22Rv1 (cell line): ENCODE results near the gene CC2D2B.

ENCODE experiments used
- H3K27ac ChIP-seq: fragments of 450-650 bp; 2 replicates; pipeline ENCODE4 v1.5.1; 2017
- ZFX ChIP-seq: fragments of 450-650 bp; IDR thresholded peaks from 2 replicates; pipeline ENCODE4 v1.6.1; 2017; ENCODE audit warnings: antibody characterized with exemption, borderline replicate concordance
- TF ChIP-seq, protein P1 (sequence below): fragments of 450-650 bp; IDR thresholded peaks from 2 replicates; pipeline ENCODE4 v1.5.1; 2017; ENCODE audit warnings: mild to moderate bottlenecking

The CC2D2B gene

GRCh38 chr10:95907456-95908253 lies at the start of gene CC2D2B:
Gene CC2D2B (plus strand): TSS chr10:95907975. CDS start chr10:95911324, 3,349 bp downstream.
- no peak for TF ChIP-seq ZFX
- TF ChIP-seq, protein P1, sequence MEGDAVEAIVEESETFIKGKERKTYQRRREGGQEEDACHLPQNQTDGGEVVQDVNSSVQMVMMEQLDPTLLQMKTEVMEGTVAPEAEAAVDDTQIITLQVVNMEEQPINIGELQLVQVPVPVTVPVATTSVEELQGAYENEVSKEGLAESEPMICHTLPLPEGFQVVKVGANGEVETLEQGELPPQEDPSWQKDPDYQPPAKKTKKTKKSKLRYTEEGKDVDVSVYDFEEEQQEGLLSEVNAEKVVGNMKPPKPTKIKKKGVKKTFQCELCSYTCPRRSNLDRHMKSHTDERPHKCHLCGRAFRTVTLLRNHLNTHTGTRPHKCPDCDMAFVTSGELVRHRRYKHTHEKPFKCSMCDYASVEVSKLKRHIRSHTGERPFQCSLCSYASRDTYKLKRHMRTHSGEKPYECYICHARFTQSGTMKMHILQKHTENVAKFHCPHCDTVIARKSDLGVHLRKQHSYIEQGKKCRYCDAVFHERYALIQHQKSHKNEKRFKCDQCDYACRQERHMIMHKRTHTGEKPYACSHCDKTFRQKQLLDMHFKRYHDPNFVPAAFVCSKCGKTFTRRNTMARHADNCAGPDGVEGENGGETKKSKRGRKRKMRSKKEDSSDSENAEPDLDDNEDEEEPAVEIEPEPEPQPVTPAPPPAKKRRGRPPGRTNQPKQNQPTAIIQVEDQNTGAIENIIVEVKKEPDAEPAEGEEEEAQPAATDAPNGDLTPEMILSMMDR, result peak; percentile 46
- peak within 1 kb of the TSS; percentile 79 for H3K27ac ChIP-seq

DNA sequence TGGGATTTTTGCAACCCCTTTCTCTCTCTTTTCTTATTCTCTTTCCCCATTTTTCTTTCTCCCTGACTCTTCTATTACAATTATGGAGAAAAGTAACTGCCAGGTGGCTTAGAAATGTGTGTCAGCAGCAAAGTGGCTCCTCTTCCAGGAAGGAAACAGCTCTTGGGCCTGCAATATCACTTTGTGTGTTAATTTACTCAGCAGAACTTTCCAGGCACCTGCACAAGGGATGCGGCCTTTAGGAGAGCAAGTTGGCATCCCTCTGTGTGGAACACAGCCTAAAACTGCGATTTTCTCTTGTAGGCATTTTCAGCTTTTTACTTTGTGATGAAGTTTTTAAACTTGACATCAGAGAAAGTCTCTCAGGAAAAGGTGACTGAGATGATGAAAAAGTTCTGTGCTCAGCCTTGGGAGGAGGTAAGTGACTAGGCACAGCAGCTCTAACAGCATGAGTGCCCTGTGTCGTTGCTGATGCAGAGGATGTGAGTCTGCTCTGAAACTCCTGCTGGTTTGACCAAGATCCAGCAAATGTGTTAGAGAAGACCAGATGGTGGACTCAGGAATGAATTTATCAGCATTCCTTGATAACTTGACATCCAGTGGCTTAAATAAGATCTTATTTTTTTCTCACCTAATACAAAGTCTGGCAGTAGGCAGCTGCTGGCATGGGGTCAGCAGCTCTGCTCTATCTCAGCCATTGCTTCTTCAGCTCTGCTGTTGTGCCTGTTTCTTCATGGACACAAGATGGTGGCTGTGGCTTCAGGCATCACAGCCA lies 47.4 kb upstream of the CC2D2B start:
- TF ChIP-seq ZFX, result no peak
- TF ChIP-seq, protein P1, result no peak

GRCh38 chr10:95861386-95861785 lies 46.4 kb upstream of the CC2D2B start:
- TF ChIP-seq, protein P1, result no peak
- TF ChIP-seq ZFX, result no peak
- H3K27ac ChIP-seq, result no peak overlapping the region

More for the DNA sequence above, 47.4 kb upstream of the CC2D2B start:
- H3K27ac ChIP-seq, result no peak overlapping the region

DNA sequence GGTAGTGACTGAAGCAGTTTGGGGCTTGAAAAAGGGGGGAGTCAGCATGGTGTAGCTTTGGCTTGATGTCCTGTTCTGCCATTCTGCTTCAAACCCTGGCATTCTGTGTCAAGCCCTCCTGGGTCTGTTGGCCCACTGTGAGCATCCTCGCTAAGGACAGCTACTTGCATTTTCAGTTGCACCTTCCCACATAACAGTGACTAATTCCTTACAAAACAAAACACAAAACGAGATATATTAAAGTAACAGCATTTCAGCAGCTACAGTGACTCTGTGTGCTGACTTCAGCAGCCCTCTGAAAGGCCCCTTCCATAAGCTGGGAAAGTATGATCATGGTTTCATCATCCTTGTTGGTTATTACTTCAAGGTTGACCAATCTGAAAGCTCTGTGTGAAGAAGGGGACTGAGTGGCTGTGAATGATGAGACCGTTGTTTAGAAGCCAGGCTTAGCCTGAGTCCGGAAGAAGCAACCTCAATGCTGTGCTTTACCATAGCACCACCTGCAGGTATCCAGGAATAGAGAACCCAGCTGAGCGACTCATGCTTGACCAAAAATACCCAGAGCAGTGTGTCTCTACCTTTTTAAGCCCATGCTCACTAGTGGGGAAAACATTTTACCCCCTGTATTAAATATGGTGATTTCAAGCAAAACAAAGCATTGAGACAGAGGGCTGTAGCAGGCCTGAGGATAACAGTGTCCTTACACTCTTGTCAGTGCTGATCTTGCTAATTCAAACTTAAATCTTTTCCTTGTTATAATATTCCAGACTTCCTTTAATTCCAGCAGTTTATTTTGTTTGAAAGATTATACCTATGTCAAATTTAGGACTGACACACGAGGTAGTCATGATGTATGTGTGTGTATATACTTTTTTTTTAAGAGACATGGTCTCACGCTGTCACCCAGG lies 42.6 kb upstream of the CC2D2B start:
- H3K27ac ChIP-seq, result no peak overlapping the region
- TF ChIP-seq, protein P1, result peak; percentile 69
- TF ChIP-seq ZFX, result no peak

GRCh38 chr10:95865814-95866466 lies 41.8 kb upstream of the CC2D2B start:
- TF ChIP-seq, protein P1, result no peak
- no peak for TF ChIP-seq ZFX
- H3K27ac ChIP-seq, result no peak overlapping the region

- no peak overlapping the region for H3K27ac ChIP-seq
- no peak for TF ChIP-seq ZFX
- TF ChIP-seq, protein P1, result no peak
Observed at GRCh38 chr10:95866467-95866842, 41.3 kb upstream of the CC2D2B start.
